Stomach (tissue), 4 donors: ENCODE data around the gene MRC2.

Experiments
- POLR2AphosphoS5 ChIP-seq, 3 donors: sonication (generic); formaldehyde crosslinking; IDR thresholded peaks; one replicate each; pipeline ENCODE4 v1.6.1; 2016; ENCODE audit warnings: antibody characterized with exemption in 3 of 3
- TF ChIP-seq, protein P1 (sequence below), 7 experiments: fragments of 450-650 bp in 4 of 7; fragments of 200-600 bp in 3 of 7; sonication (generic) in 3 of 7; IDR thresholded peaks; one replicate each; pipeline ENCODE4 v1.5.1; 2016 to 2019; ENCODE audit warnings: antibody characterized with exemption in 7 of 7, control low read depth in 2 of 7, mild to moderate bottlenecking in 1 of 7

GRCh38 chr17:62704381-62704971, 77.0 kb downstream of the MRC2 start:
- TF ChIP-seq POLR2AphosphoS5 (IDR thresholded peaks at IDR 0.05) = no peak
- TF ChIP-seq, protein P1, sequence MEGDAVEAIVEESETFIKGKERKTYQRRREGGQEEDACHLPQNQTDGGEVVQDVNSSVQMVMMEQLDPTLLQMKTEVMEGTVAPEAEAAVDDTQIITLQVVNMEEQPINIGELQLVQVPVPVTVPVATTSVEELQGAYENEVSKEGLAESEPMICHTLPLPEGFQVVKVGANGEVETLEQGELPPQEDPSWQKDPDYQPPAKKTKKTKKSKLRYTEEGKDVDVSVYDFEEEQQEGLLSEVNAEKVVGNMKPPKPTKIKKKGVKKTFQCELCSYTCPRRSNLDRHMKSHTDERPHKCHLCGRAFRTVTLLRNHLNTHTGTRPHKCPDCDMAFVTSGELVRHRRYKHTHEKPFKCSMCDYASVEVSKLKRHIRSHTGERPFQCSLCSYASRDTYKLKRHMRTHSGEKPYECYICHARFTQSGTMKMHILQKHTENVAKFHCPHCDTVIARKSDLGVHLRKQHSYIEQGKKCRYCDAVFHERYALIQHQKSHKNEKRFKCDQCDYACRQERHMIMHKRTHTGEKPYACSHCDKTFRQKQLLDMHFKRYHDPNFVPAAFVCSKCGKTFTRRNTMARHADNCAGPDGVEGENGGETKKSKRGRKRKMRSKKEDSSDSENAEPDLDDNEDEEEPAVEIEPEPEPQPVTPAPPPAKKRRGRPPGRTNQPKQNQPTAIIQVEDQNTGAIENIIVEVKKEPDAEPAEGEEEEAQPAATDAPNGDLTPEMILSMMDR (IDR thresholded peaks at IDR 0.05) = no peak
